GM12891 (cell line): Measurements from ENCODE around the gene CYP4F2.

ENCODE experiments used
- POLR2A ChIP-seq: IDR thresholded peaks from 2 replicates; pipeline ENCODE4 v1.6.1; 2011; ENCODE audit warnings: low read depth, low read length, control low read depth
- POLR2AphosphoS5 ChIP-seq: IDR thresholded peaks from 2 replicates; pipeline ENCODE4 v1.6.1; 2011; ENCODE audit warnings: low read depth, low read length, control low read depth
- TAF1 ChIP-seq: IDR thresholded peaks from 2 replicates; pipeline ENCODE4 v1.6.1; 2011; ENCODE audit warnings: low read depth, low read length, control low read depth

DNA sequence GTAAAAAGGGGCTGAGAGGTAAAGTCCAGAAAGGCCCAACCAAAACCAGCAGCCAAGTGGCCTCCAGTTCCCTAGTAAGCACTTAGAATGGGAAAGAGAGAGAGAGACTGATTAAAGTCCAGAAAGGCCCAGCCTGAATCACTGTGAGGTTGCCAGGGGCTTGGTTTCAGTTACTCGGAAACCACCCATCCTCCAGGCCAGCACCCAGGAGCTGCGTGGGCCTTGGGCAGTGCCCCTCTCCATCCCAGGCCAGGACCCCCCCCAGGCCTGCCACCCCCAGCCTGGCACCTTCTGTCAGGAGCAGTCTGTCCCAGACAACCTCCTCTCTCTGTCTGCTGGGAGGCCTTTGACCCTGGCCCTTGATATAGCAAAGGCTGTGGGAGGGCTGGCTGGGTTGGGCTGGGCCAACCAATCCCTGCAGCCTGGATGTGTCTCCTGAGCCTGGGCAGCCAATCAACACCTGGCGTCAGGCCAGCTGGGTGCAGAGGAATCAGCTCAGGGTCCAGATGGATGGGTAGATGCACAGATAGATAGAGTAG is at the start of gene CYP4F2:
- no peak for TF ChIP-seq POLR2A
- no peak for TF ChIP-seq TAF1
- TF ChIP-seq POLR2AphosphoS5 = no peak
